Measurements from ENCODE around the gene GMCL2. TPM values are rescaled to one million over a fixed set of nuclear protein-coding genes. Genes with fewer than 3 reads are reported as not detected.

Gene GMCL2
- total and polyA plus RNA-seq, 2 experiments from 2014 or later, result 0.07 TPM; not detected in 1

- DNase-seq (ENCODE audit: low spot score), result no peak
- no peak for ATAC-seq
- Mint-ChIP-seq H3K4me1 (peaks cover 38% of the 10 kb centered on the region), H3K27ac (no peak overlapping the region), H3K27me3 (ENCODE audit: insufficient read depth, low read depth, poor library complexity) (peaks cover 43% of the 10 kb centered on the region), H3K4me3 (peak overlapping the region; percentile 90), H3K36me3 (ENCODE audit: low read depth) (peaks cover 75% of the 10 kb centered on the region), H3K9me3 (peaks cover 8% of the 10 kb centered on the region)
- peaks cover 64% of the 10 kb centered on the region for H4K20me1 ChIP-seq (replicated peaks; ENCODE audit: insufficient read depth)
- peak overlapping the region; percentile 84; the same call in 1 of the 2 replicates for H3K27ac ChIP-seq (ENCODE audit: low read depth)
- H2AFZ ChIP-seq, result no peak overlapping the region
- H3K27me3 ChIP-seq (ENCODE audit: insufficient read depth), result no peaks in the 10 kb centered on the region
- H3F3A ChIP-seq (replicated peaks; ENCODE audit: low read depth), result peaks cover 70% of the 10 kb centered on the region
- H3K4me1 ChIP-seq (ENCODE audit: insufficient read depth), result peaks cover 23% of the 10 kb centered on the region
- no peaks in the 10 kb centered on the region for H3K9me2 ChIP-seq (ENCODE audit: insufficient read depth)
- TF ChIP-seq ZNF462 (CRISPR knock-in tag; IDR thresholded peaks at IDR 0.05) (no peak), ZNF114 (CRISPR knock-in tag; IDR thresholded peaks at IDR 0.05) (no peak), POLR2AphosphoS5 (IDR thresholded peaks at IDR 0.05; ENCODE audit: low read depth) (no peak)
- H3K36me3 ChIP-seq (ENCODE audit: insufficient read depth), result peaks cover 59% of the 10 kb centered on the region
- peaks cover 56% of the 10 kb centered on the region for H3K79me2 ChIP-seq (replicated peaks; ENCODE audit: insufficient read depth)
- peak overlapping the region; percentile 100 for H3K4me3 ChIP-seq
- peak overlapping the region; percentile 99 for H3K4me2 ChIP-seq
These were observed 20.2 kb upstream of the GMCL2 start for GRCh38 chr5:178207183-178207916.

Measured in GM23338 (cell line).